Keratinocyte (primary cell): ENCODE results near the gene TAMALIN. TPM values are rescaled to one million over a fixed set of nuclear protein-coding genes. Genes with fewer than 3 reads are reported as not detected.

Experiments used
- DNase-seq: peaks from one replicate; pipeline ENCODE4 v3.0.0-alpha.2; 2011; ENCODE audit warnings: low read depth, missing footprints, low spot score
- FAIRE-seq: peaks from 2 replicates; lab custom pipeline; 2011; peaks lifted over from hg19 to GRCh38; lab: Jason Lieb, UNC
- H2AFZ ChIP-seq: 2 replicates; pipeline ENCODE4 v1.6.0; 2012; ENCODE audit warnings: low read length, control low read depth, inconsistent platforms; ENCODE audit not compliant: control insufficient read depth
- H3K27ac ChIP-seq: 2 replicates; pipeline ENCODE4 v1.5.1; 2011; ENCODE audit warnings: low read length; ENCODE audit not compliant: control insufficient read depth, insufficient read depth
- H3K27me3 ChIP-seq: 3 replicates; pipeline ENCODE4 v1.6.0; 2011; ENCODE audit warnings: low read length; ENCODE audit not compliant: control insufficient read depth, insufficient read depth; ENCODE audit errors: extremely low read depth
- H3K36me3 ChIP-seq, 2 experiments: 2 replicates in 1 of 2; 3 replicates in 1 of 2; pipeline ENCODE4 v1.5.1; 2011; ENCODE audit warnings: low read length in 2 of 2, mild to moderate bottlenecking in 1 of 2; ENCODE audit not compliant: control insufficient read depth in 2 of 2, insufficient read depth in 2 of 2; ENCODE audit errors: extremely low read depth in 1 of 2
- H3K4me1 ChIP-seq: 3 replicates; pipeline ENCODE4 v1.5.1; 2011; ENCODE audit warnings: low read length; ENCODE audit not compliant: control insufficient read depth, insufficient read depth; ENCODE audit errors: extremely low read depth
- H3K4me2 ChIP-seq: 3 replicates; pipeline ENCODE4 v1.6.0; 2011; ENCODE audit warnings: low read depth, low read length; ENCODE audit not compliant: control insufficient read depth, insufficient read depth; ENCODE audit errors: extremely low read depth
- H3K4me3 ChIP-seq, 3 experiments: fragments of 200-600 bp in 1 of 3; sonication (generic) in 1 of 3; 2 replicates in 2 of 3; 3 replicates in 1 of 3; pipeline ENCODE4 v1.5.1; 2011 to 2016; ENCODE audit warnings: low read length in 3 of 3, mild to moderate bottlenecking in 3 of 3, control low read depth in 2 of 3, inconsistent platforms in 1 of 3, low read depth in 1 of 3, mixed read lengths in 1 of 3, mixed run types in 1 of 3, moderate library complexity in 1 of 3; ENCODE audit not compliant: control insufficient read depth in 2 of 3, insufficient read depth in 2 of 3; ENCODE audit errors: extremely low read depth in 1 of 3
- H3K79me2 ChIP-seq: 2 replicates; pipeline ENCODE4 v1.6.0; 2012; ENCODE audit warnings: low read length; ENCODE audit not compliant: control insufficient read depth, insufficient read depth
- H3K9ac ChIP-seq: 3 replicates; pipeline ENCODE4 v1.6.0; 2011; ENCODE audit warnings: low read length; ENCODE audit not compliant: control insufficient read depth, insufficient read depth; ENCODE audit errors: extremely low read depth
- H3K9me1 ChIP-seq: 3 replicates; pipeline ENCODE4 v1.6.0; 2011; ENCODE audit warnings: low read length; ENCODE audit not compliant: control insufficient read depth, insufficient read depth; ENCODE audit errors: extremely low read depth
- H3K9me3 ChIP-seq: 2 replicates; pipeline ENCODE4 v1.5.1; 2012; ENCODE audit warnings: low read depth, low read length; ENCODE audit not compliant: control insufficient read depth
- H4K20me1 ChIP-seq: 3 replicates; pipeline ENCODE4 v1.6.0; 2011; ENCODE audit warnings: low read length; ENCODE audit not compliant: control insufficient read depth, insufficient read depth; ENCODE audit errors: extremely low read depth
- EZH2 ChIP-seq: IDR thresholded peaks from one replicate; pipeline ENCODE4 v1.6.1; 2012; ENCODE audit warnings: inconsistent platforms, mild to moderate bottlenecking, low read length, moderate library complexity
- dilution Hi-C: fragments of 300-500 bp; cut with MboI; formaldehyde crosslinking; loops from one replicate; pipeline ENCODE4 v1.7.0; 2020; ENCODE audit warnings: low sequenced_read_pairs; ENCODE audit not compliant: extremely low pct_ligation_motif_present
- polyA plus RNA-seq, 5 experiments: library from polyadenylated mRNA; depleted of rRNA in 3 of 5; stranded (reverse) in 3 of 5; stranded (forward) in 1 of 5; unstranded in 1 of 5; fragments of >200 nt; gene quantifications; 1 replicate in 1 of 5; 2 replicates in 3 of 5; 3 replicates in 1 of 5; pipeline versions ENCODE4 v1.2.1 to v1.2.3, GENCODE V29; 2011 to 2012; ENCODE audit warnings: missing spikeins in 2 of 5, low read depth in 1 of 5, low replicate concordance in 1 of 5
- TF ChIP-seq, protein P1 (sequence below), 3 experiments: IDR thresholded peaks in 1 of 3; conservative IDR thresholded peaks in 1 of 3; optimal IDR thresholded peaks in 1 of 3; 2 replicates in 2 of 3; 3 replicates in 1 of 3; pipeline versions ENCODE3 to v1.5.1; 2011; ENCODE audit warnings: low read length in 3 of 3, mild to moderate bottlenecking in 3 of 3, moderate library complexity in 2 of 3, control low read depth in 1 of 3, inconsistent platforms in 1 of 3; ENCODE audit not compliant: insufficient read depth in 2 of 3; ENCODE audit errors: extremely low read depth in 1 of 3

Gene TAMALIN
- polyA plus RNA-seq, 1 donor (not counting 4 experiments of a cell fraction or from before 2014, with no cell fraction given): 0.54 TPM

DNA sequence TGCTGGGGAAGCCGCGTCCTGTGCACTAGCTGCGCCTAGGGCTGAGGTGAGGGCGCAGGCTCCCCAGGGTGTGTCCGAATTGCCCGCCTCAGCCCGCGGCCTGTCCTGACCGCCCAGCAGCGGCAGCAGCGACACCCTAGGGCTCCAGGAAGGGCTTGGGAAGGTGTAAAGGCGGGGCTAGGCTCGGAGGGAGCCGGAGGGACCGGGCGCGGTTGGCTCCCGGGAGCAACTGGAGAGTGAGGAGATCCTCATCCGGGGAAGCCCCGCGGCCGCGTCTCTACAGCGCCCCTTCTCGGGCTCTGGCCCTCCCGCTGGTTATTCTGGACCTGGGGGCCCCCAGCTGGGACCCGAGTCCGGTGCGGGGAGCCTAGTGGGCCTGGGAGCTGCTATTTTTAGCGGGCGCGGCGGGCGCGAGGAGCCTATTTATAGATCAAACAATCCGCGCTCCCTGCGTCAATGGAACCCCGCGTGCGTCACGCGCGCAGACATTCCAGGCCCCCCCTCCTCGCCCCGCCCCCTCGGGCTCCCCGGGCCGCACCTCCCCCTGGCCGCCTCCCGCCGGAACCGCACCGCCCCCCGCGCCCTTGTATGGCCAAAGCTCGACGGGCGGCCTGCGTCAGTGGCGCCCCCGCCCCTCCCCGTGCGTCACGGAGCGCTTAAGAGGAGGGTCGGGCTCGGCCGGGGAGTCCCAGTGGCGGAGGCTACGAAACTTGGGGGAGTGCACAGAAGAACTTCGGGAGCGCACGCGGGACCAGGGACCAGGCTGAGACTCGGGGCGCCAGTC, 44.2 kb downstream of the TAMALIN start, which contains the start of gene NR4A1:
TSS of gene NR4A1 (plus strand) at position 685 of the 784 bp plus-strand sequence. CDS start 2,887 bp downstream, outside the sequence.
- dilution Hi-C loops: no loop called here
- H3K36me3 ChIP-seq: no peaks in the 10 kb centered on the region
- H4K20me1 ChIP-seq: no peaks in the 10 kb centered on the region
- H3K9me3 ChIP-seq: no peaks in the 10 kb centered on the region
- peak within 1 kb of the TSS; percentile 87 for H3K9ac ChIP-seq
- peak within 1 kb of the TSS; percentile 34 to 67 (median 63) for H3K4me3 ChIP-seq
- TF ChIP-seq EZH2: no peak
- TF ChIP-seq, protein P1, sequence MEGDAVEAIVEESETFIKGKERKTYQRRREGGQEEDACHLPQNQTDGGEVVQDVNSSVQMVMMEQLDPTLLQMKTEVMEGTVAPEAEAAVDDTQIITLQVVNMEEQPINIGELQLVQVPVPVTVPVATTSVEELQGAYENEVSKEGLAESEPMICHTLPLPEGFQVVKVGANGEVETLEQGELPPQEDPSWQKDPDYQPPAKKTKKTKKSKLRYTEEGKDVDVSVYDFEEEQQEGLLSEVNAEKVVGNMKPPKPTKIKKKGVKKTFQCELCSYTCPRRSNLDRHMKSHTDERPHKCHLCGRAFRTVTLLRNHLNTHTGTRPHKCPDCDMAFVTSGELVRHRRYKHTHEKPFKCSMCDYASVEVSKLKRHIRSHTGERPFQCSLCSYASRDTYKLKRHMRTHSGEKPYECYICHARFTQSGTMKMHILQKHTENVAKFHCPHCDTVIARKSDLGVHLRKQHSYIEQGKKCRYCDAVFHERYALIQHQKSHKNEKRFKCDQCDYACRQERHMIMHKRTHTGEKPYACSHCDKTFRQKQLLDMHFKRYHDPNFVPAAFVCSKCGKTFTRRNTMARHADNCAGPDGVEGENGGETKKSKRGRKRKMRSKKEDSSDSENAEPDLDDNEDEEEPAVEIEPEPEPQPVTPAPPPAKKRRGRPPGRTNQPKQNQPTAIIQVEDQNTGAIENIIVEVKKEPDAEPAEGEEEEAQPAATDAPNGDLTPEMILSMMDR (optimal IDR thresholded peaks at IDR 0.05 in 1 of 3, IDR thresholded peaks at IDR 0.05 in 1 of 3, conservative IDR thresholded peaks at IDR 0.05 in 1 of 3; ENCODE audit: extremely low read depth in 1 of 3, insufficient read depth in 2 of 3, low read length in 3 of 3): no peak
- FAIRE-seq: no peak
- peak within 1 kb of the TSS; percentile 88 for H2AFZ ChIP-seq
- H3K4me1 ChIP-seq: peaks cover 23% of the 10 kb centered on the region
- no peaks in the 10 kb centered on the region for H3K27me3 ChIP-seq
- no peaks in the 10 kb centered on the region for H3K79me2 ChIP-seq
- H3K4me2 ChIP-seq: peak within 1 kb of the TSS; percentile 95
- no peak for DNase-seq
- no peaks in the 10 kb centered on the region for H3K9me1 ChIP-seq
- peak within 1 kb of the TSS; percentile 33 for H3K27ac ChIP-seq

DNA sequence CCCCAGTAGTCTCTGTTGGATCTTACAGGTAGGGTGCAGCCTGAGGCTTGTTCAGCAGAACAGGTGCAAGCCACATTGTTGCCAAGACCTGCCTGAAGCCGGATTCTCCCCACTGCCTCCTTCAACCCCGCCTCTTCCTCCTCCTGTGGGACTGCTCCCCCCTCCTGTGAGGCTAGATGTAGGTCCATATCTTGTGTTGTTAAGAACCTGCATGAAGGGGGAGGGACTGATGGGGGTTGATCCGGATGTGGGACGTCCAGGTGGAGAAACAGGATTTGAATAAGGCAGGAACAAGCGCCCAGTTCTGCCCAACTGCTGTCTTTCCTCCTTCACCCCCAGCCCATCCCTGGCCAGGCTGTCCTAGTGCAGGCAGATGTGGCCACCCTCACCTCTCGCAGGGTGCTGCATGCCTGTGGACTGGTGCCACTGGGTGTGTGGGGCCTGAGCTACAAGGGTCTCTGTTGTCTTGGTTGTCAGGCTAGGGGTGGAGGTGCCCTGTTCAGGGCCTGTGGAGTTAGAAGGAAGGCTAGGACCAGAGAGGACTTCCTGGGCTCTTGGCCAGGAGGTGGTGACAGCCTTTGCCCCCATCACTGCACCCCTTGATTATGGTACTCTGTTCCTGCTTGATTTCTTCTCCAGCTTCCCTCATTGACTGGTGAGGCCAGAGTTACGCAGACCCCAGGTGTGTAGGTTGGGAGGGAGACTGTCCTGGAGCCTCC, 45.9 kb downstream of the TAMALIN start:
- no peak overlapping the region for H3K4me2 ChIP-seq
- no peak overlapping the region for H3K4me3 ChIP-seq
- H3K9ac ChIP-seq: no peak overlapping the region
- H3K9me1 ChIP-seq: no peaks in the 10 kb centered on the region
- dilution Hi-C loops: no loop called here
- H4K20me1 ChIP-seq: no peaks in the 10 kb centered on the region
- FAIRE-seq (peak; percentile 51), DNase-seq (no peak)
- no peak overlapping the region for H3K27ac ChIP-seq
- H2AFZ ChIP-seq: no peak overlapping the region
- no peaks in the 10 kb centered on the region for H3K9me3 ChIP-seq
- no peaks in the 10 kb centered on the region for H3K27me3 ChIP-seq
- H3K79me2 ChIP-seq: no peaks in the 10 kb centered on the region
- no peaks in the 10 kb centered on the region for H3K36me3 ChIP-seq
- TF ChIP-seq, protein P1 (optimal IDR thresholded peaks at IDR 0.05 in 1 of 3, IDR thresholded peaks at IDR 0.05 in 1 of 3, conservative IDR thresholded peaks at IDR 0.05 in 1 of 3; ENCODE audit: extremely low read depth in 1 of 3, insufficient read depth in 2 of 3, low read length in 3 of 3): no peak
- TF ChIP-seq EZH2: no peak
- peaks cover 23% of the 10 kb centered on the region for H3K4me1 ChIP-seq
